HEK293 (cell line): ENCODE measurements around the gene ZIC5.

ENCODE experiments used
- CTCF ChIA-PET: fragments of 350-600 bp; formaldehyde crosslinking; extraction: SDS; loops from one replicate; lab custom pipeline; 2021; ENCODE audit warnings: antibody characterized with exemption; lab: Yijun Ruan, JAX
- POLR2A ChIA-PET: fragments of 300-600 bp; formaldehyde crosslinking; extraction: SDS; loops from one replicate; lab custom pipeline; 2020; ENCODE audit warnings: antibody characterized with exemption, inconsistent platforms; lab: Yijun Ruan, JAX
- H3K27ac ChIP-seq: fragments of 200-500 bp; sonication (Bioruptor generic); 2 replicates; pipeline ENCODE4 v1.5.1; 2014; ENCODE audit warnings: low read depth, low read length, control low read depth, inconsistent platforms; ENCODE audit errors: extremely low read depth
- H3K36me3 ChIP-seq, 2 experiments: fragments of 200-500 bp in 1 of 2; sonication (Bioruptor generic) in 1 of 2; 1 replicate in 1 of 2; 2 replicates in 1 of 2; pipeline ENCODE4 v1.5.1; 2014 to 2017; ENCODE audit warnings: inconsistent platforms in 2 of 2, low read length in 2 of 2; ENCODE audit not compliant: control insufficient read depth in 2 of 2, insufficient read depth in 1 of 2
- H3K4me1 ChIP-seq: fragments of 200-500 bp; sonication (Bioruptor generic); 2 replicates; pipeline ENCODE4 v1.5.1; 2014; ENCODE audit warnings: mild to moderate bottlenecking, low read length, inconsistent platforms; ENCODE audit not compliant: control insufficient read depth, insufficient read depth
- H3K4me3 ChIP-seq: 2 replicates; pipeline ENCODE4 v1.5.1; 2011; ENCODE audit warnings: low read depth, mild to moderate bottlenecking, control low read depth, low read length, moderate library complexity
- H3K9me3 ChIP-seq: fragments of 200-500 bp; sonication (Bioruptor generic); 2 replicates; pipeline ENCODE4 v1.5.1; 2014; ENCODE audit warnings: low read depth, low read length, inconsistent platforms; ENCODE audit not compliant: control insufficient read depth, insufficient read depth
- BCL11A ChIP-seq: fragments of 450-650 bp; formaldehyde crosslinking; IDR thresholded peaks from 2 replicates; pipeline ENCODE4 v1.5.1; 2016; ENCODE audit warnings: low read depth, missing biosample characterization, missing genetic modification characterization
- BCL11B ChIP-seq: fragments of 450-650 bp; formaldehyde crosslinking; IDR thresholded peaks from 2 replicates; pipeline ENCODE4 v1.5.1; 2016; ENCODE audit warnings: low read depth, missing biosample characterization, missing genetic modification characterization
- IKZF3 ChIP-seq: fragments of 450-650 bp; IDR thresholded peaks from 2 replicates; pipeline ENCODE4 v1.5.0; 2018; ENCODE audit warnings: missing biosample characterization, mild to moderate bottlenecking, missing genetic modification characterization, moderate library complexity
- SCRT2 ChIP-seq: fragments of 450-650 bp; formaldehyde crosslinking; IDR thresholded peaks from 2 replicates; pipeline ENCODE4 v1.5.1; 2016; ENCODE audit warnings: missing biosample characterization, missing genetic modification characterization
- SP7 ChIP-seq: fragments of 450-650 bp; formaldehyde crosslinking; IDR thresholded peaks from 2 replicates; pipeline ENCODE4 v1.5.1; 2016; ENCODE audit warnings: missing biosample characterization, missing genetic modification characterization
- WT1 ChIP-seq: fragments of 450-650 bp; formaldehyde crosslinking; IDR thresholded peaks from 2 replicates; pipeline ENCODE4 v1.5.1; 2016; ENCODE audit warnings: missing biosample characterization, missing genetic modification characterization
- ZIC2 ChIP-seq: fragments of 450-650 bp; formaldehyde crosslinking; IDR thresholded peaks from 2 replicates; pipeline ENCODE4 v1.5.1; 2016; ENCODE audit warnings: missing biosample characterization, missing genetic modification characterization
- ZNF157 ChIP-seq: fragments of 450-650 bp; formaldehyde crosslinking; IDR thresholded peaks from 2 replicates; pipeline ENCODE4 v1.5.1; 2016; ENCODE audit warnings: missing biosample characterization, missing genetic modification characterization
- ZNF23 ChIP-seq: fragments of 450-650 bp; formaldehyde crosslinking; IDR thresholded peaks from 2 replicates; pipeline ENCODE4 v1.5.1; 2016; ENCODE audit warnings: missing biosample characterization, missing genetic modification characterization, borderline replicate concordance
- ZNF341 ChIP-seq: fragments of 450-650 bp; formaldehyde crosslinking; IDR thresholded peaks from 2 replicates; pipeline ENCODE4; 2016; ENCODE audit warnings: low read depth, missing biosample characterization, missing genetic modification characterization
- ZNF350 ChIP-seq: fragments of 450-650 bp; formaldehyde crosslinking; IDR thresholded peaks from 2 replicates; pipeline ENCODE4 v1.5.0; 2017; ENCODE audit warnings: missing biosample characterization, mild to moderate bottlenecking, missing genetic modification characterization
- ZNF404 ChIP-seq: fragments of 450-650 bp; formaldehyde crosslinking; IDR thresholded peaks from 2 replicates; pipeline ENCODE4 v1.5.1; 2017; ENCODE audit warnings: missing biosample characterization, missing genetic modification characterization
- ZNF423 ChIP-seq: fragments of 450-650 bp; formaldehyde crosslinking; IDR thresholded peaks from 2 replicates; pipeline ENCODE4 v1.5.1; 2016; ENCODE audit warnings: missing biosample characterization, missing genetic modification characterization
- ZNF510 ChIP-seq: fragments of 450-650 bp; formaldehyde crosslinking; IDR thresholded peaks from 2 replicates; pipeline ENCODE4 v1.5.1; 2018; ENCODE audit warnings: mild to moderate bottlenecking, missing genetic modification characterization, missing biosample characterization; ENCODE audit not compliant: insufficient replicate concordance
- ZNF596 ChIP-seq: fragments of 450-650 bp; IDR thresholded peaks from 2 replicates; pipeline ENCODE4 v1.5.0; 2018; ENCODE audit warnings: missing biosample characterization, mild to moderate bottlenecking, missing genetic modification characterization, moderate library complexity
- ZNF600 ChIP-seq: fragments of 450-650 bp; formaldehyde crosslinking; IDR thresholded peaks from 2 replicates; pipeline ENCODE4 v1.5.1; 2016; ENCODE audit warnings: missing biosample characterization, missing genetic modification characterization
- ZNF654 ChIP-seq: fragments of 450-650 bp; formaldehyde crosslinking; IDR thresholded peaks from 2 replicates; pipeline ENCODE4 v1.5.1; 2016; ENCODE audit warnings: low read depth, missing biosample characterization, missing genetic modification characterization
- ZSCAN16 ChIP-seq: fragments of 450-650 bp; formaldehyde crosslinking; IDR thresholded peaks from 2 replicates; pipeline ENCODE4 v1.5.1; 2016; ENCODE audit warnings: missing biosample characterization, missing genetic modification characterization
- TF ChIP-seq, protein P1 (sequence below): fragments of 450-650 bp; formaldehyde crosslinking; IDR thresholded peaks from 2 replicates; pipeline ENCODE4 v1.5.1; 2016; ENCODE audit warnings: missing biosample characterization, missing genetic modification characterization
- TF ChIP-seq, protein P2 (sequence below): fragments of 450-650 bp; IDR thresholded peaks from 2 replicates; pipeline ENCODE4 v1.5.1; 2018; ENCODE audit warnings: missing biosample characterization, mild to moderate bottlenecking, missing genetic modification characterization
- TF ChIP-seq, protein P3 (sequence below): fragments of 450-650 bp; formaldehyde crosslinking; IDR thresholded peaks from 2 replicates; pipeline ENCODE4 v1.5.1; 2016; ENCODE audit warnings: missing biosample characterization, missing genetic modification characterization, borderline replicate concordance
- TF ChIP-seq, protein P4 (sequence below): fragments of 450-650 bp; formaldehyde crosslinking; IDR thresholded peaks from 2 replicates; pipeline ENCODE4 v1.5.1; 2016; ENCODE audit warnings: missing biosample characterization, missing genetic modification characterization

Gene ZIC5

DNA sequence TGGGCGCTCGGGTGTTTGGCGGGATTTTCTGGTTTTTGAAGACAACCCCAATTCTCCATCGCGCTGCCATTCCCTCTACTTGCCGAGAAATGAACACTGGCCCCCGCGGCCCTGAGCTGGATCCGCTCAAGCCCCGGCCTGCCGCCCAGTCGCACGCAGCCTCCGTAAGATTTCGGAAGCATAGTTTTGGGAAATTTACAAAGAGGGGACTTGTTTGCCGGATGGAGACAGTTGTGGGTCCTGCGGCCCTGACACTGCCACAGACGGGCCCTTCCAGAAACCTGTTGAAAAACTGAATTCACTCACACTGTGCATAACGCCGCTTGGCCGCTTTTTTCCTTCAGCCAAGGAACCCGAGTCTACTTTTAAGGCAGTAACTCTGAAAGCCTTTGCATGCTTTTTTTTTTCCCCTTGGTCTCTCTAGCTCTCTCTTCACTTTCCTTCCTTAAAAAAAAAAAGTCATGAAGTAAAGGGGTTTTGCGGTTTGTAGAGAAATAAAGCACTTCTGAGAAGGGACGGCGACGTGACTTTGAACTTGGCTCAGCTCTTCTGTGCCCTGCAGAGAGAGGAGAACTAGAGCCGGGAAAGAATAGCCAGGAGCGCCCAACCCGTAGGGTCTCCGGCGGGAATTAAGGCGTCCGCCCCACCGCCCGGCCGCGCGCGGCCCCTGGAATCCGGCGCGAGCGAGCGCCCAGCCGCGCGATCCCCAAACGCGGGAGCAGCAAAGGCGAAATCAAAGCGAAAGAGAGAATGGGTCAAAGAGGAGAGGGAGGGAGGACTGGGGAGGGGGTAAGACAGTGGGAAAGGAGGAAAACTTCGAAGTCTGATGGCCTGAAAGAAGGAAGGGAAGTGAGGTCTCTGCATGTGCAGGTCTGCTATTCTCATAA, 6.6 kb upstream of the ZIC5 start:
- Histone ChIP-seq H3K36me3 (peaks cover 0 to 7% of the 10 kb centered on the region in 2 experiments; a peak in 1 of 3 replicates), H3K4me1 (peaks cover 9% of the 10 kb centered on the region), H3K4me3 (no peak overlapping the region), H3K9me3 (no peaks in the 10 kb centered on the region), H3K27ac (no peak overlapping the region)
- TF ChIP-seq ZNF654 (tag by site-specific recombination) (no peak), ZNF341 (no peak), SCRT2 (tag by site-specific recombination) (peak; percentile 41), ZNF510 (tag by site-specific recombination) (no peak), ZNF600 (tag by site-specific recombination) (peak; percentile 40; the same call in 1 of the 2 replicates), ZSCAN16 (no peak), ZNF423 (tag by site-specific recombination) (no peak), ZIC2 (tag by site-specific recombination) (no peak)
- POLR2A ChIA-PET: no interaction called here
- CTCF ChIA-PET: no interaction called here

DNA sequence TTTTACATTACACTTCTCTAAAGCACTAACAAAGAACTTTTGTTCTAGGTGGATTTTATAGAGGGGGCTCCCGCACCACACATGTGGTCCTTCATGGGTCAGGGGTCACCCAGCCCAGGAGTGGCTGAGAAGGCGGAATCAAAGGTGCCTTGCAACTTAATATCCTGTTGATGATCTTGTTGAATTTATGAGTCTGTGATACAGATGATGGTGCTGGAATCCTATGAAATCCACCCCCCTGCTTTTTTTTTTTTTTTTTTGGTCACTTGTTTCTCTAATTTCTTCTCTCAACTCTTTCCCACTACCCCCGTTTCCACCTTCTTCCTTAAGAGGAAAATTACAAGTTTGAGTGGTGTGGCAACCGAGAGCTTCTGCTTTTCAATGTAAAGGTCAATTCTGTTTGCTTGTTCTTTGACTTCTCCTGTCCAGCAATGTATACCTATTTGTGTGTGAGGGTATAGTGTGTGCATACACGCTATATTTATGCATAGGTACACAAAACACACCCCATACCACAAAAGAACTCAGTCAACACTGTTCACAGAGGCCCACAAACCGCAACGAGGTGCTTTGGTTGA, 5.9 kb upstream of the ZIC5 start:
- no peaks in the 10 kb centered on the region for H3K36me3 ChIP-seq
- H3K4me1 ChIP-seq: peaks cover 9% of the 10 kb centered on the region
- no peaks in the 10 kb centered on the region for H3K9me3 ChIP-seq
- ChIA-PET CTCF (no interaction called here), POLR2A (no interaction called here)
- no peak overlapping the region for H3K27ac ChIP-seq
- H3K4me3 ChIP-seq: no peak overlapping the region
- TF ChIP-seq ZNF350 (tag by site-specific recombination) (no peak), ZNF157 (tag by site-specific recombination) (no peak), BCL11A (0 out of 2 replicates have a peak, but pooled peaks have one; percentile 34), BCL11B (tag by site-specific recombination) (peak; percentile 44; the same call in 1 of the 2 replicates)
- TF ChIP-seq, protein P1, sequence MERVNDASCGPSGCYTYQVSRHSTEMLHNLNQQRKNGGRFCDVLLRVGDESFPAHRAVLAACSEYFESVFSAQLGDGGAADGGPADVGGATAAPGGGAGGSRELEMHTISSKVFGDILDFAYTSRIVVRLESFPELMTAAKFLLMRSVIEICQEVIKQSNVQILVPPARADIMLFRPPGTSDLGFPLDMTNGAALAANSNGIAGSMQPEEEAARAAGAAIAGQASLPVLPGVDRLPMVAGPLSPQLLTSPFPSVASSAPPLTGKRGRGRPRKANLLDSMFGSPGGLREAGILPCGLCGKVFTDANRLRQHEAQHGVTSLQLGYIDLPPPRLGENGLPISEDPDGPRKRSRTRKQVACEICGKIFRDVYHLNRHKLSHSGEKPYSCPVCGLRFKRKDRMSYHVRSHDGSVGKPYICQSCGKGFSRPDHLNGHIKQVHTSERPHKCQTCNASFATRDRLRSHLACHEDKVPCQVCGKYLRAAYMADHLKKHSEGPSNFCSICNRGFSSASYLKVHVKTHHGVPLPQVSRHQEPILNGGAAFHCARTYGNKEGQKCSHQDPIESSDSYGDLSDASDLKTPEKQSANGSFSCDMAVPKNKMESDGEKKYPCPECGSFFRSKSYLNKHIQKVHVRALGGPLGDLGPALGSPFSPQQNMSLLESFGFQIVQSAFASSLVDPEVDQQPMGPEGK (tag by site-specific recombination): 0 out of 2 replicates have a peak, but pooled peaks have one; percentile 19
- TF ChIP-seq, protein P2, sequence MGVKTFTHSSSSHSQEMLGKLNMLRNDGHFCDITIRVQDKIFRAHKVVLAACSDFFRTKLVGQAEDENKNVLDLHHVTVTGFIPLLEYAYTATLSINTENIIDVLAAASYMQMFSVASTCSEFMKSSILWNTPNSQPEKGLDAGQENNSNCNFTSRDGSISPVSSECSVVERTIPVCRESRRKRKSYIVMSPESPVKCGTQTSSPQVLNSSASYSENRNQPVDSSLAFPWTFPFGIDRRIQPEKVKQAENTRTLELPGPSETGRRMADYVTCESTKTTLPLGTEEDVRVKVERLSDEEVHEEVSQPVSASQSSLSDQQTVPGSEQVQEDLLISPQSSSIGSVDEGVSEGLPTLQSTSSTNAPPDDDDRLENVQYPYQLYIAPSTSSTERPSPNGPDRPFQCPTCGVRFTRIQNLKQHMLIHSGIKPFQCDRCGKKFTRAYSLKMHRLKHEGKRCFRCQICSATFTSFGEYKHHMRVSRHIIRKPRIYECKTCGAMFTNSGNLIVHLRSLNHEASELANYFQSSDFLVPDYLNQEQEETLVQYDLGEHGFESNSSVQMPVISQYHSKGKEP (tag by site-specific recombination): no peak

DNA sequence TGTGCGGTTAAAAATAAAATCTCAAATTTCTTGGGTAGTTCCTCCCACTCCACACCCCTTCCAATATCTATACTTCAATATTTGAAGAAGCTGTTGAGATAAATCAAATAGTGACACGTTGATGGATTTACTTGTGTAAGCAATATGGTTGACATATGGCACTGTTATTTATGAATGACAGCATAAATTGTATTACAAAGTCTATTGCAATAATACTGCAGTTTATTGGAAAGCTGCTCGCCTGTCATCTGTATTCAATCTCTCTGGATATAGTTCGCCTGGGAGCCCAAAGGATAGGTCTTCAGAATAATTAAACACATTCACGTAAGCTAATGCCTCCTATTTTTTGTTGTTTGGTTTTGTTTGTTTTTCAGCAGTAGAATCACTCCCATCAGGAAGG, 5.0 kb upstream of the ZIC5 start:
- H3K27ac ChIP-seq: no peak overlapping the region
- ChIA-PET CTCF (no interaction called here), POLR2A (no interaction called here)
- H3K4me3 ChIP-seq: no peak overlapping the region
- H3K36me3 ChIP-seq: no peaks in the 10 kb centered on the region
- H3K4me1 ChIP-seq: peaks cover 9% of the 10 kb centered on the region
- H3K9me3 ChIP-seq: no peaks in the 10 kb centered on the region
- TF ChIP-seq SP7 (tag by site-specific recombination) (0 out of 2 replicates have a peak, but pooled peaks have one; percentile 23), WT1 (tag by site-specific recombination) (peak; percentile 65; the same call in 1 of the 2 replicates), ZNF596 (peak; percentile 45; the same call in 1 of the 2 replicates), ZNF23 (tag by site-specific recombination) (no peak), IKZF3 (tag by site-specific recombination) (peak; percentile 71; the same call in 1 of the 2 replicates), ZNF404 (no peak)
- TF ChIP-seq, protein P3, sequence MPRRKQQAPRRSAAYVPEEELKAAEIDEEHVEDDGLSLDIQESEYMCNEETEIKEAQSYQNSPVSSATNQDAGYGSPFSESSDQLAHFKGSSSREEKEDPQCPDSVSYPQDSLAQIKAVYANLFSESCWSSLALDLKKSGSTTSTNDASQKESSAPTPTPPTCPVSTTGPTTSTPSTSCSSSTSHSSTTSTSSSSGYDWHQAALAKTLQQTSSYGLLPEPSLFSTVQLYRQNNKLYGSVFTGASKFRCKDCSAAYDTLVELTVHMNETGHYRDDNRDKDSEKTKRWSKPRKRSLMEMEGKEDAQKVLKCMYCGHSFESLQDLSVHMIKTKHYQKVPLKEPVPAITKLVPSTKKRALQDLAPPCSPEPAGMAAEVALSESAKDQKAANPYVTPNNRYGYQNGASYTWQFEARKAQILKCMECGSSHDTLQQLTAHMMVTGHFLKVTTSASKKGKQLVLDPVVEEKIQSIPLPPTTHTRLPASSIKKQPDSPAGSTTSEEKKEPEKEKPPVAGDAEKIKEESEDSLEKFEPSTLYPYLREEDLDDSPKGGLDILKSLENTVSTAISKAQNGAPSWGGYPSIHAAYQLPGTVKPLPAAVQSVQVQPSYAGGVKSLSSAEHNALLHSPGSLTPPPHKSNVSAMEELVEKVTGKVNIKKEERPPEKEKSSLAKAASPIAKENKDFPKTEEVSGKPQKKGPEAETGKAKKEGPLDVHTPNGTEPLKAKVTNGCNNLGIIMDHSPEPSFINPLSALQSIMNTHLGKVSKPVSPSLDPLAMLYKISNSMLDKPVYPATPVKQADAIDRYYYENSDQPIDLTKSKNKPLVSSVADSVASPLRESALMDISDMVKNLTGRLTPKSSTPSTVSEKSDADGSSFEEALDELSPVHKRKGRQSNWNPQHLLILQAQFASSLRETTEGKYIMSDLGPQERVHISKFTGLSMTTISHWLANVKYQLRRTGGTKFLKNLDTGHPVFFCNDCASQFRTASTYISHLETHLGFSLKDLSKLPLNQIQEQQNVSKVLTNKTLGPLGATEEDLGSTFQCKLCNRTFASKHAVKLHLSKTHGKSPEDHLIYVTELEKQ (tag by site-specific recombination): 0 out of 2 replicates have a peak, but pooled peaks have one; percentile 61
- TF ChIP-seq, protein P4, sequence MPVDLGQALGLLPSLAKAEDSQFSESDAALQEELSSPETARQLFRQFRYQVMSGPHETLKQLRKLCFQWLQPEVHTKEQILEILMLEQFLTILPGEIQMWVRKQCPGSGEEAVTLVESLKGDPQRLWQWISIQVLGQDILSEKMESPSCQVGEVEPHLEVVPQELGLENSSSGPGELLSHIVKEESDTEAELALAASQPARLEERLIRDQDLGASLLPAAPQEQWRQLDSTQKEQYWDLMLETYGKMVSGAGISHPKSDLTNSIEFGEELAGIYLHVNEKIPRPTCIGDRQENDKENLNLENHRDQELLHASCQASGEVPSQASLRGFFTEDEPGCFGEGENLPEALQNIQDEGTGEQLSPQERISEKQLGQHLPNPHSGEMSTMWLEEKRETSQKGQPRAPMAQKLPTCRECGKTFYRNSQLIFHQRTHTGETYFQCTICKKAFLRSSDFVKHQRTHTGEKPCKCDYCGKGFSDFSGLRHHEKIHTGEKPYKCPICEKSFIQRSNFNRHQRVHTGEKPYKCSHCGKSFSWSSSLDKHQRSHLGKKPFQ (tag by site-specific recombination): peak; percentile 36; the same call in 1 of the 2 replicates
